Measurements from ENCODE around the gene ADH1C.

DNA sequence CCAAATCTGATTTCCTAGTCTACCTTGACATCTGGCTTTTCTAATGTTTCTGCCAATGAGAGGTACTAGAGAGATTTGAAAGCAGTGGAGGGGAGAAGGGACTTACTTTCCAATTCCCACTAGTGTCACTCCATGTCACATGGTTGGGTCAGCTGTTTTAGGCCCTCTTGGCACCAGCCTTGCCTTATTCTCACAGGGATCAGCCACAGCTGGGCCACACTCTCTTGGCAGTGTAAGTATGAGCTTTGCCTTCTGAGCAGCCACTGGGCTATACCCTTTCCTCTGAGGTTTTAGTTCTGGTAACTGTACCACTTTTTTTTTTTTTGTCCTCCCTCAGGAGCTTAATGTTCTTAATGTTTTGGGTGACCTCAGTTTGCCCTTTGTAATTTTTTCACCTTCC lies 10.2 kb upstream of the ADH1C start:
- TF ChIP-seq, protein P1, sequence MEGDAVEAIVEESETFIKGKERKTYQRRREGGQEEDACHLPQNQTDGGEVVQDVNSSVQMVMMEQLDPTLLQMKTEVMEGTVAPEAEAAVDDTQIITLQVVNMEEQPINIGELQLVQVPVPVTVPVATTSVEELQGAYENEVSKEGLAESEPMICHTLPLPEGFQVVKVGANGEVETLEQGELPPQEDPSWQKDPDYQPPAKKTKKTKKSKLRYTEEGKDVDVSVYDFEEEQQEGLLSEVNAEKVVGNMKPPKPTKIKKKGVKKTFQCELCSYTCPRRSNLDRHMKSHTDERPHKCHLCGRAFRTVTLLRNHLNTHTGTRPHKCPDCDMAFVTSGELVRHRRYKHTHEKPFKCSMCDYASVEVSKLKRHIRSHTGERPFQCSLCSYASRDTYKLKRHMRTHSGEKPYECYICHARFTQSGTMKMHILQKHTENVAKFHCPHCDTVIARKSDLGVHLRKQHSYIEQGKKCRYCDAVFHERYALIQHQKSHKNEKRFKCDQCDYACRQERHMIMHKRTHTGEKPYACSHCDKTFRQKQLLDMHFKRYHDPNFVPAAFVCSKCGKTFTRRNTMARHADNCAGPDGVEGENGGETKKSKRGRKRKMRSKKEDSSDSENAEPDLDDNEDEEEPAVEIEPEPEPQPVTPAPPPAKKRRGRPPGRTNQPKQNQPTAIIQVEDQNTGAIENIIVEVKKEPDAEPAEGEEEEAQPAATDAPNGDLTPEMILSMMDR (IDR thresholded peaks at IDR 0.05), result no peak
- TF ChIP-seq POLR2AphosphoS5 (IDR thresholded peaks at IDR 0.05) (no peak), EP300 (IDR thresholded peaks at IDR 0.05; ENCODE audit: low read depth) (no peak)
